Progenitor cell of endocrine pancreas (in vitro differentiated cells): ENCODE results near the gene NDC1. TPM values are rescaled to one million over a fixed set of nuclear protein-coding genes. Genes with fewer than 3 reads are reported as not detected.

ENCODE experiments used
- DNase-seq: peaks from one replicate; pipeline ENCODE4 v3.0.0; 2021; ENCODE audit warnings: low spot score; ENCODE audit not compliant: unreplicated experiment
- H3K27ac Mint-ChIP-seq: 2 replicates; pipeline ENCODE4 v1.8.0; 2021; ENCODE audit warnings: mild to moderate bottlenecking, moderate library complexity, mixed read lengths
- H3K27me3 Mint-ChIP-seq: 2 replicates; pipeline ENCODE4 v1.8.0; 2021; ENCODE audit warnings: mixed read lengths
- H3K36me3 Mint-ChIP-seq: 2 replicates; pipeline ENCODE4 v1.8.0; 2022; ENCODE audit warnings: mixed read lengths; ENCODE audit not compliant: insufficient read depth
- H3K4me1 Mint-ChIP-seq: 2 replicates; pipeline ENCODE4 v1.8.0; 2021; ENCODE audit warnings: low read depth, mixed read lengths
- H3K4me3 Mint-ChIP-seq: 2 replicates; pipeline ENCODE4 v1.8.0; 2021; ENCODE audit warnings: low read depth, mild to moderate bottlenecking, moderate library complexity, mixed read lengths
- H3K9me3 Mint-ChIP-seq: 2 replicates; pipeline ENCODE4 v1.8.0; 2021; ENCODE audit warnings: low read depth, mixed read lengths
- CTCF ChIP-seq: fragments of 200-600 bp; sonication (generic); IDR thresholded peaks from one replicate; pipeline ENCODE4 v1.5.0; 2021; ENCODE audit warnings: antibody characterized with exemption, mild to moderate bottlenecking; ENCODE audit not compliant: unreplicated experiment
- total RNA-seq: library from RNA; stranded (reverse); gene quantifications from 2 replicates; pipeline ENCODE4 v1.2.1, GENCODE V29; 2021

NDC1 gene
- total RNA-seq, 1 donor from 2014 or later = 25.5 TPM

GRCh38 chr1:53735681-53736080, 102.4 kb downstream of the NDC1 start:
- H3K27me3 Mint-ChIP-seq = peaks cover 83% of the 10 kb centered on the region
- H3K4me3 Mint-ChIP-seq = no peak overlapping the region
- no peaks in the 10 kb centered on the region for H3K9me3 Mint-ChIP-seq
- DNase-seq = no peak
- peaks cover 11% of the 10 kb centered on the region for H3K4me1 Mint-ChIP-seq
- TF ChIP-seq CTCF = no peak
- H3K27ac Mint-ChIP-seq = no peak overlapping the region
- H3K36me3 Mint-ChIP-seq = no peaks in the 10 kb centered on the region

- peaks cover 83% of the 10 kb centered on the region for H3K27me3 Mint-ChIP-seq
- no peak for DNase-seq
- H3K36me3 Mint-ChIP-seq = no peaks in the 10 kb centered on the region
- peaks cover 11% of the 10 kb centered on the region for H3K4me1 Mint-ChIP-seq
- TF ChIP-seq CTCF = no peak
- no peak overlapping the region for H3K4me3 Mint-ChIP-seq
- no peaks in the 10 kb centered on the region for H3K9me3 Mint-ChIP-seq
- H3K27ac Mint-ChIP-seq = no peak overlapping the region
These were observed 102.8 kb downstream of the NDC1 start for GRCh38 chr1:53735261-53735660.

GRCh38 chr1:53734650-53735211, 103.4 kb downstream of the NDC1 start:
- no peak overlapping the region for H3K27ac Mint-ChIP-seq
- TF ChIP-seq CTCF = no peak
- DNase-seq = no peak
- no peaks in the 10 kb centered on the region for H3K36me3 Mint-ChIP-seq
- H3K4me3 Mint-ChIP-seq = no peak overlapping the region
- H3K9me3 Mint-ChIP-seq = no peaks in the 10 kb centered on the region
- peaks cover 83% of the 10 kb centered on the region for H3K27me3 Mint-ChIP-seq
- peaks cover 11% of the 10 kb centered on the region for H3K4me1 Mint-ChIP-seq

- Mint-ChIP-seq H3K27me3 (peaks cover 86% of the 10 kb centered on the region), H3K4me3 (no peak overlapping the region), H3K36me3 (no peaks in the 10 kb centered on the region), H3K4me1 (peaks cover 11% of the 10 kb centered on the region), H3K27ac (no peak overlapping the region), H3K9me3 (no peaks in the 10 kb centered on the region)
- no peak for TF ChIP-seq CTCF
- DNase-seq = no peak
These were observed 104.0 kb downstream of the NDC1 start for GRCh38 chr1:53733975-53734649.

GRCh38 chr1:53733447-53733931, 104.6 kb downstream of the NDC1 start:
- H3K36me3 Mint-ChIP-seq = no peaks in the 10 kb centered on the region
- no peak overlapping the region for H3K27ac Mint-ChIP-seq
- H3K4me1 Mint-ChIP-seq = peaks cover 11% of the 10 kb centered on the region
- DNase-seq = no peak
- TF ChIP-seq CTCF = no peak
- no peaks in the 10 kb centered on the region for H3K9me3 Mint-ChIP-seq
- H3K4me3 Mint-ChIP-seq = no peak overlapping the region
- peaks cover 91% of the 10 kb centered on the region for H3K27me3 Mint-ChIP-seq
